ENCODE results near the gene LIN28B.

DNA sequence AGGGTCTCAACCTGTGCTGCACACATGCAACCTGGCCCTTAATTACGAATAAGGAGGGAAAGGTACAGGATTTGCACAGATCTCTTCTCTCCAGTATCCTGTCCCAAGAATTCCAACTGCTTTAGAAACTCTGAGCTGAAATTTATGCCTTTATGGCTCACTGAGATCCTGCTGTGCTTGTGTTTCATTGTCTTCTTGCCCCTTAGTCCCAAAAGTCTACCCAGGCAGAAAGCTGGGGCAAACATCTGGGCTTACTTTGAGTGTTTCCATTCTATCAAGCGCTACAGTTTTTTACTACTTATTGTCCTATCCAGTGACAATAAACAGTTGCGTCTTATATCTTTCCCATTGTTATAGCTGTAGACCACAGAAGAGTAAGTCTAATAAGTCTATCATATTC lies 99.7 kb downstream of the LIN28B start:
- TF ChIP-seq, protein P1, sequence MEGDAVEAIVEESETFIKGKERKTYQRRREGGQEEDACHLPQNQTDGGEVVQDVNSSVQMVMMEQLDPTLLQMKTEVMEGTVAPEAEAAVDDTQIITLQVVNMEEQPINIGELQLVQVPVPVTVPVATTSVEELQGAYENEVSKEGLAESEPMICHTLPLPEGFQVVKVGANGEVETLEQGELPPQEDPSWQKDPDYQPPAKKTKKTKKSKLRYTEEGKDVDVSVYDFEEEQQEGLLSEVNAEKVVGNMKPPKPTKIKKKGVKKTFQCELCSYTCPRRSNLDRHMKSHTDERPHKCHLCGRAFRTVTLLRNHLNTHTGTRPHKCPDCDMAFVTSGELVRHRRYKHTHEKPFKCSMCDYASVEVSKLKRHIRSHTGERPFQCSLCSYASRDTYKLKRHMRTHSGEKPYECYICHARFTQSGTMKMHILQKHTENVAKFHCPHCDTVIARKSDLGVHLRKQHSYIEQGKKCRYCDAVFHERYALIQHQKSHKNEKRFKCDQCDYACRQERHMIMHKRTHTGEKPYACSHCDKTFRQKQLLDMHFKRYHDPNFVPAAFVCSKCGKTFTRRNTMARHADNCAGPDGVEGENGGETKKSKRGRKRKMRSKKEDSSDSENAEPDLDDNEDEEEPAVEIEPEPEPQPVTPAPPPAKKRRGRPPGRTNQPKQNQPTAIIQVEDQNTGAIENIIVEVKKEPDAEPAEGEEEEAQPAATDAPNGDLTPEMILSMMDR (IDR thresholded peaks at IDR 0.05 in 8 of 11, conservative IDR thresholded peaks at IDR 0.05 in 3 of 11), result no peak
- no peak for TF ChIP-seq POLR2A (IDR thresholded peaks at IDR 0.05)

All from spleen (tissue), 7 donors.